Activated CD4-positive, alpha-beta T cell treated with anti-CD3 and anti-CD28 coated beads for 4 hours (primary cell): ENCODE results near the gene PRR22.
"Not testable (repeated sequence)": the region's sequence is repeated elsewhere in the genome, so short reads cannot be mapped to it uniquely, and the experiment has no call there.

Experiments used
- DNase-seq, 2 donors: peaks; one replicate each; pipeline ENCODE4 v3.0.0-alpha.2; 2020

PRR22 gene

DNA sequence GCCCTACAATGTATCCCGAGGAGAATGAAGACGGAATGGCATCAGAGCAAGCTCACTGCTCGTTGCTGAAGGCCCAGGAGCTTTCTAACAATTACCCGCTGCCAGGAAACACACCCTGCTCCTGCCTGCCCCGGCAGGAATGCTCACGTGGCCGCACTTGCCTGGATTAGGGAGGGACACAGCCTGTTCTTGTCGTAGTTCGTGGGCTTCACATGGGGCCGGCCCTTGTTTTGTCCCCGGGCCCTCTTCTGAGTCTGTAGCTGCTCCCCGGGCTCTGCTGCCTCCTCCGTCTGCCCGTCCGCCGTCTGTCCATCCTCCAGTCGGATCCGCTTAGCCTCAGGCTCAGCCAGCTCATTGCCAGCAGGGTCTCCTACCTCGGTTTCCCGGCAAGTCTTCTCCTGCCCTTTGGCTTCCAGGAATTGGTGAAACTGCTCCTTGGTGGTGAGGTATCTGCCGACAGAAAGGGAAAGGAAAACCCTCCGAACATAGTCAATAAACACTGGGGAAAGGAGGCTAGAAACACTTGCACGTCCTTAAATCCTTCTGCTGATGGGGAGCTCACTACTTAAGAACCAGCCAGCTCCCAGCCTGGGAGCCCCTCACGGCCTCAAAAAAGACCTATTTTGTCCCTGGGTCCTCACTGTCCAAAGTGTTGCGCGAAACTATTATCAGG is 5.5 kb upstream of the PRR22 start:
- no peak for DNase-seq

- no peak for DNase-seq
These were observed 4.8 kb upstream of the PRR22 start for GRCh38 chr19:5789351-5789761.

- no peak for DNase-seq
These were observed 3.9 kb upstream of the PRR22 start for GRCh38 chr19:5788422-5788821.

DNA sequence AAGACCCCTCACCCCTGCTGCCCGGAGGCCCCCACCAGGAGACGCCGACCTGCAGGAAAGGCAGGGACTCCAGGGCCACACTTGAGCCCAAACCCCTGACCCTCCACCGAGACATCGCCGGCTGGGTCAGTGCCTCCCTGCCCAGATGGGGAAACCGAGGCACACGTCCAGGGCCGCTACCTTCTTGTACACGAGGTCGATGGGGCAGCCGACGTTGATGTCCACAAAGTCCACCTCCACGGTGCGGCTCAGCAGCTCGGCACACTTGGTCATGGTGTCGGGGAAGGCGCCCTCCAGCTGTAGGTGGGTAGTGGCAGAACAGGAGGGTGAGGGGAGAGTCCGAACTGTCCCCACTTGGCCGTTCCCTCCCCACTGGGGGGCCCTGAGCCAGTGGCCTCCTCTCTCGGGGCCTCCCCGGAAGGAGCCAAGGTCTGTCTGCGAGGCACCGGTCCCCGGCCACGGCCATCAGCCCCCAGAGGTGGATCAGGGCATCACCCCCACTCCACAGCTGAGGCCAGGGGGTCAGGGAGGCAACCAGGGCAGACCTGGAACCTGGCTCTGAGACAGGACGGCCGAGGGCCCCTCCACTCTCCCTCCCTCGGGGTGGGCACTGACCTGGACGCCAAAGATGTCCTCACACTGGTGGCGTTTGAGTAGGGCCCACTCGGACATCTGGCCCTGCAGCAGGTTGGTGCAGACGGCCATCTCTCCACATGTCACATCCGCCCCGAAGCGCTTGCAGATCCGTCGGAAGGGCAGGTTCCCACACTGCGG is 3.0 kb upstream of the PRR22 start:
- DNase-seq, result no peak

DNA sequence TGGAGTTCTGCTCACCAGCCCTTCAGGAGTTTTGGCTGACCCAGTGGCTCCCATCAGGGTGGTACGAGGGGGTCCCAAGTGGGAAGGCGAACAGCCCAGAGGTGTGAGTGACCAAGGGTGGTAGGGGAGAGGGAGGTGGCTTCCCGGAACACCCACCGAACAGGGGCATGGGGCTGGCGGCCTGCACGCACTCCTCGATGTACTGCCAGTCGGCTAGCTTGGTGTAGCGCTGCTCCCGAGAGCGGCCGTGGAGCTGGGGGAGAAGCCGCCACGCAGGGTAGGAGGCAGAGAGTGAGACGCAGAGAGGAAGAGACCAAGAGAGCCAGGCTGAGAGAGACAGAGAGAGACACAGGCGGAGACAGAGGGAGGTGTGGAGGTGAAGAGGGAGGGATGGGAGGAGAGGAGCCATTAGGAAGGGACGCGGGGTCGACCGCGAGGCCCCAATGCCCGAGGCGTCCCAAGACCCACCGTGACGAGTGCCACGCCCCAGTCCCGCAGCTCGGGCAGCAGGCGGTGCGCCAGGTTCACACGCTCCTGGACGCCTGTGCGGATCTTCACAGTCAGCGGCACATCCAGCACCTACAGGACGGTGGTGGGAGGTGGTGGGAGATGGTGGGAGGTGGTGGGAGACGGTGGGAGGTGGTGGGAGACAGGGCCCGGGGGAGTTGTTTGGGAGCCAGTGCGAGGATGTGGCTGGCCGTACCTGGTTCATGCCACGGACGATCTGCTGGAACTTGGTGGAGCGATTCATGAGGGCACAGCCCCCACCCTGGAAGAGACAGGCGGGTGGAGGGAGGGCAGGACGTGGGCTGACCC is 2.3 kb upstream of the PRR22 start:
- DNase-seq, result no peak

GRCh38 chr19:5785423-5785822 is 877 bp upstream of the PRR22 start:
- no peak for DNase-seq

DNA sequence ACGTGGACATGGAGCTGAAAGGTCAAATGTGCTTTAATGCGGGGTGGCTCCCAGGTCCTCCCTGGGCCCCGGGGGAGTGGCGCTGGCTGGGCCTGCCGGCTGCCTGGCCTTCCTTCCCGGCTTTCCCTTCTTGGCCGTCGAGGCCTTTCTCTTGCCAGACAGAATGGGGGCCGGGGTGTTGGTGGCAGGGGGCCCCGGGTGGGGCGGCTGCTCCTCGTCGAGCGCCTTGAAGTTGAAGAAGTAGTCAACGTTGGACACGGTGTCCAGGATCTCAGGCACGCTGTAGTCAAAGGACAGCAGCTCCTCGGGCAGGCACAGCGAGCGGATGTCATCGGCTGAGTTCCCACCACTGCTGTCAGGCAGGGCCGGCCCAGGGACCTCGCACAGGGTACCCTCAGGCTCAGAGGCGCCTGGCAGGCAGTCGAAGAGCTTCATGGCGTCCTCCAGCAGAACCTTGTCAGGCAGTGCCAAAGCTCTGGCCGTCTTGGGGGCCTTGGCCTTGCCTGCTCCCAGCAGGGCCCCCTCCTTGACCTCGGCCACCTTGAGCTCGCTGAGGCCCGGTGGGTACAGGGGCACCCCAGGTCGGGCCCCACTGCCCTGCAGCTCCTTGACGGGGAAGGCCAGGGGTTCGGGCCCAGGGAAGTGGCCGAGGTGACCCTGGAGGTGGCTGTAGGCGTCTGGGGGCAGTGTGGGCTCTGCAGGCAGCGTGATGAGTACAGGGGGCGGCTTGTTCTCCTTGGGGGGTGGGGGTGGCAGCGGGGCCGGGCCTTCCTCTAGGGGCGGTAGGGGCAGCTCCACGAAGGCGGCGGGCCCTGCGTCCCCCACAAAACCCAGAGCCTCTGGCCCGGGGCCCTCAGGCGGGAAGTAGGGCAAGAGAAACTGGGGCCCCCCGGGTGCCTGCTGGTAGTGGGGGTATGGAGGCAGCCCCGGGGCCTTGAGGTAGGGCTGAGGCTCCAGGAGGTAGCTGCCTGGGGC is 1.3 kb downstream of the PRR22 start:
- no peak for DNase-seq

GRCh38 chr19:5782322-5782721 is 2.2 kb downstream of the PRR22 start:
- no peak for DNase-seq

GRCh38 chr19:5780916-5781315 is 3.6 kb downstream of the PRR22 start:
- not testable (repeated sequence) for DNase-seq

DNA sequence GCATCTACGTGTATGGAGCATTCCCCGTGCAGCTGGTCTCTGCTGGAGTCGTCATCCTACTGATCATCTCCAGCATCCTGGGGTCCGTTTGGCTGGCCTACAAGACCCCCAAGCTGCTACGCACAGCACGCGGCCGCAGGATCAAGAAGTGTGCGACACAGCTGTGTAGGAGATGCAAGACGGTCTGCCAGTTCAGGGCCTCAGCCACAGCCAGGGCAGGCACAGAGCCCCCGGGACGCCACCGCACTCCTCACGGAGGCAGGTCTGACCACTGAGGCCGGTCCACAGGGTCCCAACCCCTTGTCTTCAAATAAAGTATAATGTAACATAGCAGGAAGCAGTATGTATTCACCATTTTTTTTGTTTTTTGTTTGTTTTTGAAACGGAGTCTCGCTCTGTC is 6.1 kb downstream of the PRR22 start:
- no peak for DNase-seq

GRCh38 chr19:5775668-5776309 is 8.8 kb downstream of the PRR22 start:
- DNase-seq, result no peak

- no peak for DNase-seq
These were observed 9.6 kb downstream of the PRR22 start for GRCh38 chr19:5774921-5775320.

GRCh38 chr19:5773276-5773675 is 11.3 kb downstream of the PRR22 start:
- DNase-seq, result no peak

DNA sequence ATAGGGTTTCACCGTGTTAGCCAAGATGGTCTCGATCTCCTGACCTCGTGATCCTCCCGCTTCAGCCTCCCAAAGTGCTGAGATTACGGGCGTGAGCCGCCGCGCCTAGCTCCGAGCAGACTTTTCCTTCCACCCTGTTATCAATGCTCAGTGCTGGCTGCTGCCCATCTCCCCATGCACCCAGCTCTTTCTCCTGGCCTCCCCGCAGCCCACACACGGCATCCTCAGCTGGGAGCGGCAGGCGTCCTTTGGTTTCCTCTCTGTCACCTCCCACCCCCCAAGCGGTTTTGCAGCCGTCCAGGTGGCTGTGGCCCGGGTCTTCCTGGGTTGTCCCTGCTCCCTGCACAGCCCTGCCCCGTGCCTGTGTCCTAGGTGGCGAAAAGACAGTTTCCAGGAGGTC is 12.1 kb downstream of the PRR22 start:
- no peak for DNase-seq

- DNase-seq, result no peak
These were observed 16.6 kb downstream of the PRR22 start for GRCh38 chr19:5767949-5768348.

GRCh38 chr19:5765220-5765619 is 19.3 kb downstream of the PRR22 start:
- no peak for DNase-seq

- DNase-seq, result no peak
These were observed 21.8 kb downstream of the PRR22 start for GRCh38 chr19:5762608-5763217.

DNA sequence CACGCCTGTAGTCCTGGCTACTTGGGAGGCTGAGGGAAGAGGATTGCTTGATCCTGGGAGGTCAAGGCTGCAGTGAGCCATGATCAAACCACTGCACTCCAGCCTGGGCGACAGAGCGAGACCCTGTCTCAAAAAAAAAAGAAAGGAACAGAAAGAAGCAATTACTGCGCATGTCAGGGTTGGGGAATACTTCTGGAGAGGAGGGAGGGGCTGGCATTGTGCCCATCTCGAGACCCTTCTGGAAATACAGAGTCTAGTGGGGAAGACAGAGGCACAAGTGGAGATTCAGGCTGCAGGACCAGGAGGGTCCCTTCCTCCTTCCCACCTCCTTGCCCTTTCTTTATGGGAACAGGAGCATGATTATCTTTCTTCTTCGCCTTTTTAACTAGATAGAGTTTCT is 30.8 kb downstream of the PRR22 start:
- no peak for DNase-seq

DNA sequence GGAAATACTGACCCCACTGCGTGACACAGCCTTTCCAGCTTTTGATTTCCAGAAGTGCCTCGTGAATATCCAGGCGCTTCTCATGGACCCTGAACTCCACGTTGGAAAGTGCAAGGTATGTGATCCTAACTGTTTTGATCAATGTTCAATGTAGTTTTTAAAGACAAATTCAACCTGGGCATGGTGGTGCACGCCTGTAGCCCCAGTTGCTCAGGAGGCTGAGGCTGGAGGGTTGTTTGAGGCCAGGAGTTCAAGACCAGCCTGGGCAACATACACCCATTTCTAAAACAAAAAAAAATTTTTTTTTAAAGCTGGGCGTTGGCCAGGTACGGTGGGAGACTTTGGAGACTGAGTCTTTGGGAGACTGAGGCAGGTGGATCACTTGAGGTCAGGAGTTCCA is 32.8 kb downstream of the PRR22 start:
- no peak for DNase-seq

DNA sequence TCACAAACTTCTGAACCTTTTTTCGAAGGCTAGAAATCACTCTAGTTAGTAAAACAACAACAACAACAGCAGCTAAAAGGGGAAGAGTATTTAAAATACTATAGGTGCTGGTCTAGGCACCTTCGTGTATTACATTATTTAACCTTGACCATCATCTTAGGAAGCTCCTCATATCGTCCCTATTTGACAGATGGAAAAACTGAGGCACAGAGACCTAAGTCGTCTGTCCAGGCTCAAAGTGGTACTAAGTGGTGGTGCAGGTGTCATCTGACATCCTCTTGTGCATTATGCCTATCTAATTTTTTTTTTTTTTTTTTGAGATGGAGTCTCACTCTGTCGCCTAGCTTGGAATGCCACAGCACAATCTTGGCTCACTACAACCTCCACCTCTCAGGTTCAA is 35.0 kb downstream of the PRR22 start:
- no peak for DNase-seq

DNA sequence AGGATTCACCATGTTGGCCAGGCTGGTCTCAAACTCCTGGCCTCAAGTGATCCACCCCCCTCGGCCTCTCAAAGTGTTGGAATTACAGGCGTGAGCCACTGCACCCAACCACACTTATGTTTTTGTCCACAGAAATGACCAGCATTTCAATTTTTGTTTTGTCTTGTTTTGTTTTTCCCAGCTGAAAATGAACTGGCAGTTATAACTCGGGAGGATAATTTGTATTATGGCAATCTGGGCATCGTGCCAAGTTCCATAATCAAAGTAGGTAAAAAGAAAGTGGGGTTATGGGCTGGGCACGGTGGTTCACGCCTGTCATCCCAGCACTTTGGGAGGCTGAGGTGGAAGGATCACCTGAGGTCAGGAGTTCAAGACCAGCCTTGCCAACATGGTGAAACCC is 35.6 kb downstream of the PRR22 start:
- DNase-seq, result not testable (repeated sequence)

GRCh38 chr19:5744999-5745398 is 39.5 kb downstream of the PRR22 start:
- not testable (repeated sequence) for DNase-seq
